ENCODE results near the gene GADD45G. TPM values are rescaled to one million over a fixed set of nuclear protein-coding genes. Genes with fewer than 3 reads are reported as not detected.

Gene GADD45G
- total and polyA plus RNA-seq, 2 of the 4 experiments (the other 2 are of a cell fraction) = 0.15 TPM; not detected in 1

DNA sequence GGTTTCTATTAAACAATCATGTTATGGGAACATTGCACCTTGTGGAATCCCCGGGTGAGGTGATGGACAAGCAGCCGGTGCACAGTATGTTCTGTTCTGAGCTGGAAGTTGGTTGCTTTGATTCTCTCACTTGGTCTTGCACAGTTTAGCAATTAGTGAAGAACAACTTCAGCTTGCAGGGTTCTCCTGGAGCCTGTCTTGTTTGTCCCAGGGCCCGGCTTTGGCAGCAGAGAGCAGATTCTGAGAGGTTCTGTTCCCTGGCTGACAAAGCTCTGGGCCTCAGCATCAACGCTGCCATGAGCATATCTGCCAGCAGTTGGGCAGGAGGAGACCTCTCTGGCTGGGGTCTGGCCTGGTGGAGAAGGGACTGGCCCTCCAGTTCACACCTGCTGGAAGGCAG, 16.9 kb downstream of the GADD45G start:
- WGBS, 2 experiments (ENCODE audit: extremely low coverage in 2 of 2, insufficient read length in 1 of 2) = 67% methylated on average over 1 of the region's 4 CpGs; no CpG with 5 or more reads in 1 of the 2 experiments
- TF ChIP-seq CEBPB (IDR thresholded peaks at IDR 0.05; ENCODE audit: low read depth, low read length) = no peak
- TF ChIP-seq POLR2A (IDR thresholded peaks at IDR 0.05; ENCODE audit: low read depth, low read length) = no peak
- no peak for TF ChIP-seq RAD21 (IDR thresholded peaks at IDR 0.05; ENCODE audit: low read length)
- no peak for TF ChIP-seq MAFK (IDR thresholded peaks at IDR 0.05; ENCODE audit: low read depth, low read length)
- TF ChIP-seq RCOR1 (IDR thresholded peaks at IDR 0.05; ENCODE audit: insufficient replicate concordance, low read length) = no peak
- TF ChIP-seq MAZ (IDR thresholded peaks at IDR 0.05; ENCODE audit: borderline replicate concordance, low read depth, low read length) = no peak
- TF ChIP-seq NFE2L2 (IDR thresholded peaks at IDR 0.05; ENCODE audit: low read depth, low read length) = no peak
- no peak for TF ChIP-seq RFX5 (IDR thresholded peaks at IDR 0.05; ENCODE audit: low read depth, low read length)

More for the DNA sequence above, 16.9 kb downstream of the GADD45G start:
- Histone ChIP-seq H3K36me3 (ENCODE audit: control insufficient read depth, insufficient read depth, low read length) (no peaks in the 10 kb centered on the region), H3K23ac (ENCODE audit: low read depth, low read length) (no peak overlapping the region), H3K14ac (replicated peaks; ENCODE audit: low read depth, low read length) (no peak overlapping the region), H3K18ac (ENCODE audit: low read depth, low read length) (no peak overlapping the region), H3K9me1 (ENCODE audit: insufficient read depth, low read length) (no peaks in the 10 kb centered on the region), H4K91ac (ENCODE audit: insufficient read depth, low read depth, low read length) (no peak overlapping the region), H3K56ac (ENCODE audit: extremely low read depth, insufficient read depth, low read length) (no peak overlapping the region), H3K79me1 (ENCODE audit: low read depth in 1 of 2, low read length in 2 of 2) (no peaks in the 10 kb centered on the region), H2AK9ac (replicated peaks; ENCODE audit: low read depth, low read length, poor library complexity) (no peak overlapping the region), H3K9ac (ENCODE audit: low read depth, low read length) (no peak overlapping the region), H2BK15ac (ENCODE audit: low read depth, low read length) (no peak overlapping the region), H2BK5ac (ENCODE audit: low read depth, low read length, poor library complexity, severe bottlenecking) (no peak overlapping the region), H3K9me3 (ENCODE audit: control insufficient read depth, insufficient read depth, low read length) (no peaks in the 10 kb centered on the region), H2BK20ac (ENCODE audit: low read depth, low read length) (no peak overlapping the region), H3K4me3 (ENCODE audit: insufficient read depth, low read depth, low read length) (no peak overlapping the region), H4K5ac (ENCODE audit: low read depth, low read length) (no peak overlapping the region), H2BK120ac (ENCODE audit: low read depth, low read length) (no peak overlapping the region), H3K4ac (ENCODE audit: low read depth, low read length) (no peak overlapping the region), H4K20me1 (ENCODE audit: insufficient read depth, low read length) (no peaks in the 10 kb centered on the region), H2AFZ (replicated peaks; ENCODE audit: low read length, poor library complexity) (no peak overlapping the region), H3K27me3 (ENCODE audit: control insufficient read depth, insufficient read depth, low read length) (peaks cover 32% of the 10 kb centered on the region; the same call in 1 of the 2 replicates), H3K4me2 (ENCODE audit: low read depth, low read length) (no peak overlapping the region), H4K8ac (ENCODE audit: low read depth in 2 of 2, low read length in 2 of 2) (no peak overlapping the region), H2AK5ac (ENCODE audit: low read depth, low read length) (no peak overlapping the region), H3K4me1 (ENCODE audit: control insufficient read depth, insufficient read depth, low read length) (no peaks in the 10 kb centered on the region), H3K27ac (ENCODE audit: insufficient read depth, low read length) (no peak overlapping the region)
- DNase-seq = no peak
- ATAC-seq (ENCODE audit: low read depth) = no peak
- POLR2A ChIA-PET (ENCODE audit: unreplicated experiment) = no interaction called here
- CTCF ChIA-PET = no interaction called here
- BruUV-seq (replicated peaks) = no TSS peak
- in situ Hi-C loops (cut with MboI; ENCODE audit: low sequenced_read_pairs) = no loop called here
- intact Hi-C loops (cut with micrococcal nuclease) = no loop called here
- dilution Hi-C loops (cut with HindIII; ENCODE audit: low sequenced_read_pairs, unreplicated experiment) = no loop called here
